H1 (cell line): Measurements from ENCODE around the gene IKZF1. TPM values are rescaled to one million over a fixed set of nuclear protein-coding genes. Genes with fewer than 3 reads are reported as not detected.

Experiments used
- CTCF ChIA-PET: fragments of 300-600 bp; sonication (Branson Sonifier 250); formaldehyde crosslinking; loops from one replicate; lab custom pipeline; 2021; ENCODE audit not compliant: partially characterized antibody; lab: Charles Lee
- POLR2A ChIA-PET: fragments of 300-600 bp; sonication (Branson Sonifier 250); formaldehyde crosslinking; loops from one replicate; lab custom pipeline; 2021; ENCODE audit warnings: inconsistent platforms; ENCODE audit not compliant: partially characterized antibody; lab: Charles Lee
- DNase-seq, 2 experiments: peaks; one replicate each; pipeline versions ENCODE4 v3.0.0 to v3.0.0-alpha.2; 2010 to 2022; ENCODE audit warnings: low spot score in 2 of 2, low read depth in 1 of 2, mixed read lengths in 1 of 2
- FAIRE-seq: peaks from 2 replicates; lab custom pipeline; 2011; peaks lifted over from hg19 to GRCh38; lab: Jason Lieb, UNC
- H2AFZ ChIP-seq: 2 replicates; pipeline ENCODE4 v1.8.1; 2012; ENCODE audit warnings: low read length, inconsistent platforms
- H2AK5ac ChIP-seq: 2 replicates; pipeline ENCODE4 v1.6.1; 2013; ENCODE audit warnings: low read depth, low read length
- H2BK120ac ChIP-seq: replicated peaks from 2 replicates; pipeline ENCODE3; 2013; ENCODE audit warnings: low read depth, low read length, inconsistent platforms
- H2BK12ac ChIP-seq: 2 replicates; pipeline ENCODE4 v1.6.1; 2013; ENCODE audit warnings: low read depth, low read length
- H2BK15ac ChIP-seq: 2 replicates; pipeline ENCODE4 v1.6.1; 2013; ENCODE audit warnings: low read length
- H2BK20ac ChIP-seq: 2 replicates; pipeline ENCODE4 v1.6.1; 2013; ENCODE audit warnings: low read length
- H2BK5ac ChIP-seq: 2 replicates; pipeline ENCODE4 v1.6.1; 2013; ENCODE audit warnings: low read depth, low read length
- H3K14ac ChIP-seq: 2 replicates; pipeline ENCODE4 v1.6.1; 2013; ENCODE audit warnings: inconsistent platforms; ENCODE audit not compliant: insufficient read length
- H3K18ac ChIP-seq: 2 replicates; pipeline ENCODE4 v1.6.1; 2013; ENCODE audit warnings: low read length; ENCODE audit errors: extremely low read depth
- H3K23ac ChIP-seq: 2 replicates; pipeline ENCODE4 v1.6.1; 2013; ENCODE audit warnings: inconsistent platforms; ENCODE audit not compliant: insufficient read length
- H3K23me2 ChIP-seq: 2 replicates; pipeline ENCODE4 v1.6.1; 2013; ENCODE audit warnings: low read depth, low read length
- H3K27ac ChIP-seq: 2 replicates; pipeline ENCODE4 v1.6.1; 2011; ENCODE audit warnings: low read depth, low read length, inconsistent platforms
- H3K27me3 ChIP-seq, 4 experiments: replicated peaks in 1 of 4; 1 replicate in 1 of 4; 2 replicates in 3 of 4; pipeline versions ENCODE4 v1.6.1 to v1.8.1; 2011 to 2013; ENCODE audit warnings: low read length in 3 of 4, mild to moderate bottlenecking in 3 of 4, inconsistent platforms in 2 of 4, mixed read lengths in 2 of 4, moderate library complexity in 1 of 4; ENCODE audit not compliant: control insufficient read depth in 3 of 4, insufficient read depth in 3 of 4; ENCODE audit errors: extremely low read depth in 1 of 4
- H3K36me3 ChIP-seq, 4 experiments: 2 replicates each; pipeline versions ENCODE4 v1.6.1 to v1.8.1; 2011 to 2013; ENCODE audit warnings: mild to moderate bottlenecking in 4 of 4, low read length in 3 of 4, moderate library complexity in 2 of 4, control low read depth in 1 of 4, inconsistent platforms in 1 of 4; ENCODE audit not compliant: insufficient read depth in 4 of 4, control insufficient read depth in 2 of 4
- H3K4ac ChIP-seq: replicated peaks from 2 replicates; pipeline ENCODE3; 2013; ENCODE audit warnings: low read length, low read depth, mixed read lengths, inconsistent platforms; ENCODE audit not compliant: insufficient read length
- H3K4me1 ChIP-seq, 4 experiments: replicated peaks in 1 of 4; 1 replicate in 1 of 4; 2 replicates in 3 of 4; pipeline versions ENCODE4 v1.6.1 to v1.8.1; 2011 to 2013; ENCODE audit warnings: low read length in 3 of 4, inconsistent platforms in 2 of 4, mixed read lengths in 1 of 4; ENCODE audit not compliant: insufficient read depth in 4 of 4, control insufficient read depth in 3 of 4
- H3K4me2 ChIP-seq, 2 experiments: 2 replicates each; pipeline versions ENCODE4 v1.6.1 to v1.8.1; 2011 to 2013; ENCODE audit warnings: low read depth in 2 of 2, low read length in 2 of 2, control low read depth in 1 of 2, inconsistent platforms in 1 of 2, mild to moderate bottlenecking in 1 of 2; ENCODE audit not compliant: insufficient read depth in 1 of 2
- H3K4me3 ChIP-seq, 4 experiments: fragments of 200-600, 300-600 bp in 1 of 4; sonication (generic), shearing (Covaris generic), sonication (Bioruptor Twin) in 1 of 4; 2 replicates each; pipeline versions ENCODE4 v1.5.1 to v1.8.1; 2011 to 2016; ENCODE audit warnings: low read length in 4 of 4, low read depth in 3 of 4, control low read depth in 2 of 4, inconsistent platforms in 2 of 4, mild to moderate bottlenecking in 2 of 4, mixed read lengths in 1 of 4, moderate library complexity in 1 of 4; ENCODE audit not compliant: insufficient read depth in 2 of 4; ENCODE audit errors: extremely low read depth in 1 of 4
- H3K56ac ChIP-seq: replicated peaks from 2 replicates; pipeline ENCODE3; 2013; ENCODE audit warnings: low read depth, mild to moderate bottlenecking, mixed read lengths, low read length, inconsistent platforms; ENCODE audit not compliant: insufficient read length
- H3K79me1 ChIP-seq: 2 replicates; pipeline ENCODE4 v1.6.1; 2013; ENCODE audit warnings: low read depth, low read length, control low read depth
- H3K79me2 ChIP-seq, 2 experiments: 2 replicates each; pipeline versions ENCODE4 v1.6.1 to v1.8.1; 2012 to 2013; ENCODE audit warnings: low read length in 2 of 2, mild to moderate bottlenecking in 2 of 2, inconsistent platforms in 1 of 2; ENCODE audit not compliant: insufficient read depth in 2 of 2, control insufficient read depth in 1 of 2
- H3K9ac ChIP-seq, 4 experiments: replicated peaks in 1 of 4; 1 replicate in 1 of 4; 2 replicates in 3 of 4; pipeline versions ENCODE4 v1.6.1 to v1.8.1; 2011 to 2013; ENCODE audit warnings: low read depth in 3 of 4, low read length in 3 of 4, control low read depth in 2 of 4, mild to moderate bottlenecking in 2 of 4, moderate library complexity in 2 of 4, inconsistent platforms in 1 of 4; ENCODE audit errors: extremely low read depth in 1 of 4
- H3K9me3 ChIP-seq, 2 experiments: 2 replicates each; pipeline versions ENCODE4 v1.6.1 to v1.8.1; 2012 to 2013; ENCODE audit warnings: mild to moderate bottlenecking in 2 of 2, moderate library complexity in 2 of 2, control low read depth in 1 of 2, inconsistent platforms in 1 of 2, low read depth in 1 of 2, low read length in 1 of 2, mixed read lengths in 1 of 2; ENCODE audit not compliant: insufficient read depth in 2 of 2
- H4K20me1 ChIP-seq, 2 experiments: replicated peaks in 1 of 2; 2 replicates each; pipeline versions ENCODE3 to v1.8.1; 2011 to 2013; ENCODE audit warnings: inconsistent platforms in 2 of 2, low read length in 2 of 2, mild to moderate bottlenecking in 1 of 2; ENCODE audit not compliant: insufficient read depth in 2 of 2, control insufficient read depth in 1 of 2
- H4K5ac ChIP-seq: 2 replicates; pipeline ENCODE4 v1.6.1; 2013; ENCODE audit warnings: low read length, low read depth, mixed read lengths, inconsistent platforms; ENCODE audit not compliant: insufficient read length
- H4K8ac ChIP-seq: 2 replicates; pipeline ENCODE4 v1.8.0; 2013; ENCODE audit warnings: mild to moderate bottlenecking, moderate library complexity, low read length, inconsistent platforms; ENCODE audit not compliant: insufficient read depth; ENCODE audit errors: extremely low read depth
- H4K91ac ChIP-seq: replicated peaks from 2 replicates; pipeline ENCODE3; 2013; ENCODE audit warnings: low read length, mixed read lengths, inconsistent platforms; ENCODE audit not compliant: insufficient read length
- CHD1 ChIP-seq: IDR thresholded peaks from 2 replicates; pipeline ENCODE4 v1.6.1; 2012; ENCODE audit warnings: low read depth, low read length, improper control_type of control experiment
- CHD2 ChIP-seq: IDR thresholded peaks from 2 replicates; pipeline ENCODE4 v1.6.1; 2012; ENCODE audit warnings: low read length, improper control_type of control experiment
- FOSL1 ChIP-seq: IDR thresholded peaks from 2 replicates; pipeline ENCODE4 v1.6.1; 2011; ENCODE audit warnings: mild to moderate bottlenecking, low read depth, low read length, moderate library complexity; ENCODE audit not compliant: insufficient read depth
- TAF7 ChIP-seq: optimal IDR thresholded peaks from 2 replicates; pipeline ENCODE3; 2011; ENCODE audit warnings: low read depth, mild to moderate bottlenecking, inconsistent platforms, low read length, moderate library complexity, borderline replicate concordance
- WGBS, 2 experiments: shearing (Covaris generic) in 1 of 2; methylation state at CpG; one replicate each; pipeline versions ENCODE4 v1.1.6 to v1.1.7; 2013 to 2015; ENCODE audit warnings: low lambda C conversion rate in 2 of 2, mixed read lengths in 2 of 2, inconsistent platforms in 1 of 2, low coverage in 1 of 2, missing lambda C conversion rate in 1 of 2; ENCODE audit not compliant: insufficient replicate concordance in 2 of 2, insufficient coverage in 1 of 2, insufficient read length in 1 of 2; ENCODE audit errors: extremely low coverage in 1 of 2, missing lambda C conversion rate in 1 of 2; 5-methylcytosine and 5-hydroxymethylcytosine counted together
- polyA plus RNA-seq, 7 experiments: library from polyadenylated mRNA; depleted of rRNA in 3 of 7; stranded (reverse) in 5 of 7; unstranded in 2 of 7; fragments of >200 nt in 5 of 7; fragments of 200-250 nt in 2 of 7; gene quantifications; 1 replicate in 5 of 7; 2 replicates in 1 of 7; 4 replicates in 1 of 7; pipeline versions ENCODE4 v1.2.1 to v1.2.3, GENCODE V29; 2011 to 2013; ENCODE audit warnings: missing spikeins in 2 of 7, mixed read lengths in 2 of 7
- total RNA-seq: library from RNA; stranded (reverse); fragmentation: NEBNext Ultra II Directional; extraction: Animal tissue kit (Norgen Biotek cat#: 25700); gene quantifications from 2 replicates; pipeline ENCODE4 v1.2.1, GENCODE V29; 2021
- TF ChIP-seq, protein P1 (sequence below), 3 experiments: IDR thresholded peaks; 1 replicate in 2 of 3; 2 replicates in 1 of 3; pipeline versions ENCODE4 v1.5.1 to v1.6.1; 2011; ENCODE audit warnings: low read length in 3 of 3, mild to moderate bottlenecking in 3 of 3, inconsistent platforms in 2 of 3, low read depth in 1 of 3, moderate library complexity in 1 of 3; ENCODE audit not compliant: insufficient read depth in 1 of 3; ENCODE audit errors: control extremely low read depth in 1 of 3

IKZF1 gene
- total and polyA plus RNA-seq, 2 of the 8 experiments (the other 6 are each of a cell fraction or from before 2014, with no cell fraction given), result 0.74 to 1.5 TPM

DNA sequence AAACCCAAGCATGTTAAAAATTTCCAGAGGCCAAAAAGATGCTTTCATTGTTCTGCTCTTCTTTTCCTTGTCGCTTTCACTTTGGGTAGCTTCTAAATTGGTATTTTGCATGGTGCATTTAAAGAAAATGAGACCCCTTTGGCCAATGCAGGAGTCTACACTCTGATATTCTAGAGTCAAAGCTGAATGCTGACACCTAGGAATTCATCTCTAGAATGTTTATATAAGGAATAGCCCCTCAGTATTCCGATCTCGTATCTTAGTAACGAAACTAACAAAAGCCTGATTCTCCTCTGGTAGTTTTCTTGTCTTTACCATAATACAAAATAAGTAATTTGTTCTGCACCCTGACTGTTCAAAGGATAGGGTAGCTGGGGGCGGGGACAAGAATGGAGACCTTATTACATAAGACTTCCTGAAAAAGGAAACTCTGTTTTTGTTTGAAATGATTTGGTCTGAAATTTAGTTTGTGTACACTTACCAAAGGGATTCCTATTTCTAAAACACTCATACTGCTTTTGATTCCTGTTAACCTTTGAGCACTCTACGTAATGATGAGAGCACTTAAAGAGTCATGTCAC lies 17.1 kb downstream of the IKZF1 start:
- no peak for FAIRE-seq
- no peak for TF ChIP-seq TAF7
- TF ChIP-seq FOSL1, result no peak
- no peak for TF ChIP-seq CHD2
- TF ChIP-seq, protein P1, sequence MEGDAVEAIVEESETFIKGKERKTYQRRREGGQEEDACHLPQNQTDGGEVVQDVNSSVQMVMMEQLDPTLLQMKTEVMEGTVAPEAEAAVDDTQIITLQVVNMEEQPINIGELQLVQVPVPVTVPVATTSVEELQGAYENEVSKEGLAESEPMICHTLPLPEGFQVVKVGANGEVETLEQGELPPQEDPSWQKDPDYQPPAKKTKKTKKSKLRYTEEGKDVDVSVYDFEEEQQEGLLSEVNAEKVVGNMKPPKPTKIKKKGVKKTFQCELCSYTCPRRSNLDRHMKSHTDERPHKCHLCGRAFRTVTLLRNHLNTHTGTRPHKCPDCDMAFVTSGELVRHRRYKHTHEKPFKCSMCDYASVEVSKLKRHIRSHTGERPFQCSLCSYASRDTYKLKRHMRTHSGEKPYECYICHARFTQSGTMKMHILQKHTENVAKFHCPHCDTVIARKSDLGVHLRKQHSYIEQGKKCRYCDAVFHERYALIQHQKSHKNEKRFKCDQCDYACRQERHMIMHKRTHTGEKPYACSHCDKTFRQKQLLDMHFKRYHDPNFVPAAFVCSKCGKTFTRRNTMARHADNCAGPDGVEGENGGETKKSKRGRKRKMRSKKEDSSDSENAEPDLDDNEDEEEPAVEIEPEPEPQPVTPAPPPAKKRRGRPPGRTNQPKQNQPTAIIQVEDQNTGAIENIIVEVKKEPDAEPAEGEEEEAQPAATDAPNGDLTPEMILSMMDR (IDR thresholded peaks at IDR 0.05; ENCODE audit: control extremely low read depth in 1 of 3, insufficient read depth in 1 of 3, low read depth in 1 of 3, low read length in 3 of 3), result no peak
- TF ChIP-seq CHD1, result no peak

More for the DNA sequence above, 17.1 kb downstream of the IKZF1 start:
- Histone ChIP-seq H3K4me3 (no peak overlapping the region), H3K4me1 (peaks cover 0 to under 1% (median under 1%) of the 10 kb centered on the region in 4 experiments; a peak in 4 of 7 replicates), H3K56ac (no peak overlapping the region), H3K14ac (no peak overlapping the region), H3K27me3 (no peaks in the 10 kb centered on the region), H3K4me2 (no peak overlapping the region), H2BK15ac (no peak overlapping the region), H3K36me3 (no peaks in the 10 kb centered on the region), H3K23ac (no peak overlapping the region), H3K9ac (no peak overlapping the region), H2BK12ac (no peak overlapping the region), H2AFZ (no peak overlapping the region), H2BK120ac (no peak overlapping the region), H3K18ac (no peak overlapping the region), H4K91ac (no peak overlapping the region), H3K9me3 (no peaks in the 10 kb centered on the region), H3K4ac (no peak overlapping the region), H4K8ac (no peak overlapping the region), H3K79me1 (no peaks in the 10 kb centered on the region), H2BK20ac (no peak overlapping the region), H3K79me2 (no peaks in the 10 kb centered on the region), H4K5ac (no peak overlapping the region), H3K23me2 (no peaks in the 10 kb centered on the region), H2BK5ac (no peak overlapping the region), H4K20me1 (no peaks in the 10 kb centered on the region), H2AK5ac (no peak overlapping the region), H3K27ac (no peak overlapping the region)
- ChIA-PET CTCF (interaction anchor here (1.4 to 1.5 kb wide), 2 partner anchors 9 to 133 kb away, joined by 4 to 5 read pairs; no protein-coding TSS in a partner anchor), POLR2A (no interaction called here)
- no peak for DNase-seq
- WGBS, 2 experiments, result 93% methylated on average over 6 of the region's 6 CpGs; no CpG with 5 or more reads in 1 of the 2 experiments
